HG03064 (cell line): ENCODE data around the gene RBM7.

ENCODE experiments used
- ATAC-seq: cut with Tn5 transposase; IDR thresholded peaks from one replicate; pipeline ENCODE4 v1.9.1; 2021; ENCODE audit warnings: low read depth; ENCODE audit not compliant: unreplicated experiment

The RBM7 gene

GRCh38 chr11:114442536-114442935, 42.1 kb downstream of the RBM7 start:
- no peak for ATAC-seq

DNA sequence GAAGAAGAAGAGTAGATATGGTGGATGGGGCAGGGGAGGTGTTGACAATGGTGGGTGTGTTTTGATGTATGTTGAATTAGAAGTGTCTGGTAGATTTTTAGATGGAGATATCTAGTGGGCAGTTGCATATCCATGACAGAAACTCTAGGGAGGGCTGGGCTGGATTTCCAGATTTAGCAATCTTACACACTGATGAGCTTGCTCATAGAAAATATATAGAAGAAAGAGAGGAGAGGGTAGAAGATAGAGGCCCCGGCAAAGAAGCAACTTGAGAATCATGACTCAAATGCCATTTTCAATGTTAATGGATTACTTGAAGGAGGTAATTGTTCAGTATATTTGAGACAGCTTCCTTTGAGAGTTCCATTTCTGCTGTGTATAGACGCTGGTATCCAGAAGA, 47.0 kb downstream of the RBM7 start:
- no peak for ATAC-seq

DNA sequence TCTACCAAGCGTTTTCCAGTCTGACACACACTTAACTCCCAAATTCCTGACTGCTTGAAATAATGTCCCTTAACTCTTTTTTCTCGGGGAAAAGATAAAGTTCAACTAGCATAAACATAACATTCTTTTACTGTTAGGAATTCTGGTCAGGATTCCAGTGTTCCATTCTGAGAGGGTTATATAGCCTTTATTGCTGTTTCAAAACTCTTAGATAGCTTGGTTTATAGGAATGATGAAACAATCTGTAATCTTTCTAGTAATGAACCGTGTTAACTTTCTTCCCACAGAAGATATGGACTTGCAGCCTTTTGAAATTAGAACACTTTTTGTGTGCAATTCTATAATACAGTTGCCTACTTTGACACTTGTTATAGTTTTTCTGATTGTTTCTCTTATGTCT, 47.4 kb downstream of the RBM7 start:
- no peak for ATAC-seq

- ATAC-seq, result no peak
Observed at GRCh38 chr11:114448749-114449482, 48.5 kb downstream of the RBM7 start.

DNA sequence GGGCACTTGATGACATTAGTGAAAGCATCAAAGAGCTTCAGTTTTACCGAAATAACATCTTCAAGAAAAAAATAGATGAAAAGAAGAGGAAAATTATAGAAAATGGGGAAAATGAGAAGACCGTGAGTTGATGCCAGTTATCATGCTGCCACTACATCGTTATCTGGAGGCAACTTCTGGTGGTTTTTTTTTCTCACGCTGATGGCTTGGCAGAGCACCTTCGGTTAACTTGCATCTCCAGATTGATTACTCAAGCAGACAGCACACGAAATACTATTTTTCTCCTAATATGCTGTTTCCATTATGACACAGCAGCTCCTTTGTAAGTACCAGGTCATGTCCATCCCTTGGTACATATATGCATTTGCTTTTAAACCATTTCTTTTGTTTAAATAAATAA, 49.4 kb downstream of the RBM7 start:
- ATAC-seq, result no peak

GRCh38 chr11:114452399-114452798, 51.9 kb downstream of the RBM7 start:
- ATAC-seq, result no peak
